Thyroid gland (tissue), 4 donors: ENCODE measurements around the gene NFATC2. TPM values are rescaled to one million over a fixed set of nuclear protein-coding genes. Genes with fewer than 3 reads are reported as not detected.
A peak's percentile ranks its signal among the peaks of the same experiment; 100 is the strongest.

Experiments
- DNase-seq, 2 donors: peaks; one replicate each; pipeline ENCODE4 v3.0.0-alpha.2; 2019
- H3K27ac ChIP-seq, 3 donors: fragments of 200-600 bp; sonication (generic); 1 replicate in 2 of 3; 2 replicates in 1 of 3; pipeline ENCODE4 v1.5.1; 2016 to 2019; ENCODE audit warnings: mild to moderate bottlenecking in 1 of 3, moderate library complexity in 1 of 3
- H3K27me3 ChIP-seq: fragments of 200-600 bp; sonication (generic); one replicate; pipeline ENCODE4 v1.5.1; 2019
- H3K36me3 ChIP-seq, 2 donors: fragments of 200-600 bp; sonication (generic); one replicate each; pipeline ENCODE4 v1.5.1; 2016 to 2019
- H3K4me1 ChIP-seq, 2 donors: fragments of 200-600 bp; sonication (generic); one replicate each; pipeline ENCODE4 v1.5.1; 2017 to 2019
- H3K4me3 ChIP-seq, 3 donors: fragments of 200-600 bp; sonication (generic); replicated peaks in 1 of 3; 1 replicate in 2 of 3; 2 replicates in 1 of 3; pipeline ENCODE4 v1.5.1; 2016; ENCODE audit warnings: mild to moderate bottlenecking in 1 of 3
- H3K9me3 ChIP-seq: fragments of 200-600 bp; sonication (generic); one replicate; pipeline ENCODE4 v1.5.1; 2017
- CTCF ChIP-seq, 6 experiments: fragments of 200-600 bp in 3 of 6; fragments of 450-650 bp in 3 of 6; sonication (generic) in 3 of 6; IDR thresholded peaks; one replicate each; pipeline ENCODE4 v1.5.1; 2016 to 2019; ENCODE audit warnings: antibody characterized with exemption in 6 of 6, mild to moderate bottlenecking in 2 of 6, inconsistent platforms in 1 of 6, moderate library complexity in 1 of 6
- POLR2A ChIP-seq, 2 donors: fragments of 450-650 bp; IDR thresholded peaks; one replicate each; pipeline ENCODE4 v1.6.1; 2017; ENCODE audit warnings: antibody characterized with exemption in 2 of 2, mild to moderate bottlenecking in 2 of 2, moderate library complexity in 1 of 2
- WGBS, 2 donors: methylation state at CpG; one replicate each; pipeline ENCODE4 v1.1.5; 2017; 5-methylcytosine and 5-hydroxymethylcytosine counted together
- intact Hi-C: fragments of 100-400 bp; cut with DNase I; formaldehyde crosslinking; loops from one replicate; pipeline ENCODE4 v1.15.1; 2023
- total RNA-seq, 4 donors: library from RNA; depleted of rRNA; stranded (reverse); fragments of >200 nt; gene quantifications; one replicate each; pipeline ENCODE4 v1.2.3, GENCODE V29; 2016

The NFATC2 gene
- total RNA-seq, 4 donors from 2014 or later = 7.5 to 12.6 (median 8.5) TPM

- peak overlapping the region; percentile 76 to 91 (median 86) for H3K27ac ChIP-seq
- H3K9me3 ChIP-seq = no peaks in the 10 kb centered on the region
- intact Hi-C loops = loop anchor here (10.0 kb wide), 1 partner anchor 64 kb away; no protein-coding TSS in a partner anchor
Observed at GRCh38 chr20:51468636-51469035, 73.9 kb downstream of the NFATC2 start.

GRCh38 chr20:51467956-51468626, 74.4 kb downstream of the NFATC2 start:
- TF ChIP-seq POLR2A (IDR thresholded peaks at IDR 0.05) (peak in 1 of 2 donors; percentile 32), CTCF (IDR thresholded peaks at IDR 0.05) (no peak)
- no peaks in the 10 kb centered on the region for H3K9me3 ChIP-seq
- intact Hi-C loops = loop anchor here (10.0 kb wide), 1 partner anchor 63 kb away; no protein-coding TSS in a partner anchor
- peaks cover 18 to 31% of the 10 kb centered on the region in 2 donors for H3K4me1 ChIP-seq
- DNase-seq = peak; percentile 74 to 80
- H3K4me3 ChIP-seq = no peak overlapping the region
- peak overlapping the region; percentile 76 to 91 (median 86) for H3K27ac ChIP-seq
- no peaks in the 10 kb centered on the region for H3K36me3 ChIP-seq
- WGBS, 2 donors = 50 to 60% methylated on average over 10 of the region's 10 CpGs
- no peaks in the 10 kb centered on the region for H3K27me3 ChIP-seq

More at GRCh38 chr20:51468636-51469035, 73.9 kb downstream of the NFATC2 start:
- Histone ChIP-seq H3K4me3 (no peak overlapping the region), H3K27me3 (no peaks in the 10 kb centered on the region), H3K36me3 (no peaks in the 10 kb centered on the region), H3K4me1 (peaks cover 18 to 28% of the 10 kb centered on the region in 2 donors)
- 86 to 91% methylated on average over 7 of the region's 7 CpGs for WGBS, 2 donors
- TF ChIP-seq CTCF (IDR thresholded peaks at IDR 0.05) = no peak
- no peak for TF ChIP-seq POLR2A (IDR thresholded peaks at IDR 0.05)
- DNase-seq = no peak

GRCh38 chr20:51463998-51464397, 78.5 kb downstream of the NFATC2 start:
- no peaks in the 10 kb centered on the region for H3K27me3 ChIP-seq
- WGBS, 2 donors = 83 to 85% methylated on average over 8 to 9 of the region's 9 CpGs
- H3K27ac ChIP-seq = no peak overlapping the region
- TF ChIP-seq CTCF (IDR thresholded peaks at IDR 0.05) (no peak), POLR2A (IDR thresholded peaks at IDR 0.05) (no peak)
- H3K4me3 ChIP-seq = no peak overlapping the region
- intact Hi-C loops = loop anchor here (10.0 kb wide), 1 partner anchor 59 kb away; no protein-coding TSS in a partner anchor
- no peak for DNase-seq
- H3K4me1 ChIP-seq = peaks cover 21 to 27% of the 10 kb centered on the region in 2 donors
- H3K9me3 ChIP-seq = no peaks in the 10 kb centered on the region
- no peaks in the 10 kb centered on the region for H3K36me3 ChIP-seq

- H3K27ac ChIP-seq = peak overlapping the region in 1 of 3 donors; percentile 3
- intact Hi-C loops = loop anchor here (10.0 kb wide), 1 partner anchor 59 kb away; no protein-coding TSS in a partner anchor
Observed at GRCh38 chr20:51463560-51463959, 79.0 kb downstream of the NFATC2 start.

More at GRCh38 chr20:51463560-51463959, 79.0 kb downstream of the NFATC2 start:
- H3K4me3 ChIP-seq = no peak overlapping the region
- no peaks in the 10 kb centered on the region for H3K9me3 ChIP-seq
- no peak for DNase-seq
- TF ChIP-seq POLR2A (IDR thresholded peaks at IDR 0.05) (no peak), CTCF (IDR thresholded peaks at IDR 0.05) (no peak)
- no peaks in the 10 kb centered on the region for H3K36me3 ChIP-seq
- WGBS, 2 donors = 78 to 87% methylated on average over 8 of the region's 8 CpGs
- peaks cover 19 to 23% of the 10 kb centered on the region in 2 donors for H3K4me1 ChIP-seq
- H3K27me3 ChIP-seq = no peaks in the 10 kb centered on the region
